ENCODE results near the gene P2RX5. TPM values are rescaled to one million over a fixed set of nuclear protein-coding genes. Genes with fewer than 3 reads are reported as not detected.

P2RX5 gene
- total RNA-seq (10 to 100 TPM in 7 of 10 donors, 1 to 10 TPM in 3; 6.0 to 24.5 (median 11.9) TPM), polyA plus RNA-seq (10 to 100 TPM; 12.4 to 56.6 TPM)
- long read RNA-seq, donor 1, transcript P2RX5-202 (11 exons, 2,031 nt), result major isoform, 7 of 26 reads
- long read RNA-seq, donor 1, transcript P2RX5-201 (12 exons, 2,309 nt), result minor isoform, 6 of 26 reads
- long read RNA-seq, donor 1, partial matches to known transcripts, result 2 of 26 reads
- long read RNA-seq, donor 1, other reads (novel, unspliced or antisense), result 7 of 26 reads
- long read RNA-seq, donor 2, transcript P2RX5-201 (12 exons, 2,309 nt), result major isoform, 7 of 21 reads
- long read RNA-seq, donor 2, partial matches to known transcripts, result 0 of 21 reads
- long read RNA-seq, donor 2, other reads (novel, unspliced or antisense), result 10 of 21 reads
- long read RNA-seq, donor 3, partial matches to known transcripts, result 0 of 7 reads
- long read RNA-seq, donor 3, other reads (novel, unspliced or antisense), result 4 of 7 reads

- Histone ChIP-seq H3K4me1 (peaks cover 0 to 26% (median 18%) of the 10 kb centered on the region in 9 donors), H3K27ac (peak within 1 kb of the TSS in 9 of 10 donors; percentile 39 to 90 (median 80)), H3K4me3 (peak within 1 kb of the TSS; percentile 32 to 62 (median 54)), H3K36me3 (no peaks in the 10 kb centered on the region), H3K27me3 (peaks cover 0 to 43% (median 24%) of the 10 kb centered on the region in 7 donors), H3K9me3 (peaks cover 0 to 10% (median 0%) of the 10 kb centered on the region in 11 donors)
- ATAC-seq (peak; percentile 41 to 63 (median 52)), DNase-seq (no peak)
- TF ChIP-seq CTCF (IDR thresholded peaks at IDR 0.05), result no peak
- WGBS, 2 donors, result 1% methylated on average over 65 of the region's 65 CpGs
- intact Hi-C loops (cut with DNase I), result loop anchor here in 1 of 10 donors (2.0 kb wide), 1 partner anchor 27 kb away; the partner anchor contains the start of gene HASPIN
Observed at GRCh38 chr17:3695723-3696411, at the start of gene P2RX5. Gene P2RX5 (minus strand): TSS chr17:3696155. CDS start chr17:3696005, 150 bp downstream.

GRCh38 chr17:3745071-3745470 lies 49.1 kb upstream of the P2RX5 start:
- Histone ChIP-seq H3K27me3 (peaks cover 0 to 4% (median 0%) of the 10 kb centered on the region in 7 donors), H3K27ac (no peak overlapping the region), H3K4me1 (peaks cover 0 to 5% (median 0%) of the 10 kb centered on the region in 9 donors), H3K4me3 (no peak overlapping the region), H3K9me3 (no peaks in the 10 kb centered on the region), H3K36me3 (no peaks in the 10 kb centered on the region)
- no peak for ATAC-seq
- intact Hi-C loops (cut with DNase I), result loop anchor here in 1 of 10 donors (10.0 kb wide), 1 partner anchor 260 kb away; no protein-coding TSS in a partner anchor
- WGBS, 2 donors, result 78 to 79% methylated on average over 10 of the region's 10 CpGs
- no peak for DNase-seq
- no peak for TF ChIP-seq CTCF (IDR thresholded peaks at IDR 0.05)

- ATAC-seq (no peak), DNase-seq (no peak)
- H3K36me3 ChIP-seq, result no peaks in the 10 kb centered on the region
- H3K27me3 ChIP-seq, result no peaks in the 10 kb centered on the region
- intact Hi-C loops (cut with DNase I), result loop anchor here in 1 of 10 donors (10.0 kb wide), 1 partner anchor 261 kb away; no protein-coding TSS in a partner anchor
- whole genome bisulfite sequencing, 2 donors, result 63 to 76% methylated on average over 3 of the region's 3 CpGs
- no peaks in the 10 kb centered on the region for H3K9me3 ChIP-seq
- no peak for TF ChIP-seq CTCF (IDR thresholded peaks at IDR 0.05)
- H3K27ac ChIP-seq, result no peak overlapping the region
- H3K4me3 ChIP-seq, result no peak overlapping the region
- no peaks in the 10 kb centered on the region for H3K4me1 ChIP-seq
Observed at GRCh38 chr17:3744014-3744413, 48.1 kb upstream of the P2RX5 start.

- H3K36me3 ChIP-seq, result no peaks in the 10 kb centered on the region
- ATAC-seq, result no peak
- H3K9me3 ChIP-seq, result no peaks in the 10 kb centered on the region
- peaks cover 0 to 15% (median 7%) of the 10 kb centered on the region in 9 donors for H3K4me1 ChIP-seq
- 63 to 67% methylated on average over 14 of the region's 14 CpGs for WGBS, 2 donors
- H3K27me3 ChIP-seq, result no peaks in the 10 kb centered on the region
- intact Hi-C loops (cut with DNase I), result loop anchor here in 1 of 10 donors (10.0 kb wide), 1 partner anchor 264 kb away; no protein-coding TSS in a partner anchor
- no peak for TF ChIP-seq CTCF (IDR thresholded peaks at IDR 0.05)
- H3K4me3 ChIP-seq, result no peak overlapping the region
- H3K27ac ChIP-seq, result no peak overlapping the region
- no peak for DNase-seq
Observed at GRCh38 chr17:3740611-3741073, 44.7 kb upstream of the P2RX5 start.

All from heart right ventricle (tissue), 16 donors.